H1 (cell line): Measurements from ENCODE around the gene PHF23. TPM values are rescaled to one million over a fixed set of nuclear protein-coding genes. Genes with fewer than 3 reads are reported as not detected.

Source experiments
- CTCF ChIA-PET: fragments of 300-600 bp; sonication (Branson Sonifier 250); formaldehyde crosslinking; loops from one replicate; lab custom pipeline; 2021; ENCODE audit not compliant: partially characterized antibody; lab: Charles Lee
- POLR2A ChIA-PET: fragments of 300-600 bp; sonication (Branson Sonifier 250); formaldehyde crosslinking; loops from one replicate; lab custom pipeline; 2021; ENCODE audit warnings: inconsistent platforms; ENCODE audit not compliant: partially characterized antibody; lab: Charles Lee
- DNase-seq, 2 experiments: peaks; one replicate each; pipeline versions ENCODE4 v3.0.0 to v3.0.0-alpha.2; 2010 to 2022; ENCODE audit warnings: low spot score in 2 of 2, low read depth in 1 of 2, mixed read lengths in 1 of 2
- FAIRE-seq: peaks from 2 replicates; lab custom pipeline; 2011; peaks lifted over from hg19 to GRCh38; lab: Jason Lieb, UNC
- H2AFZ ChIP-seq: 2 replicates; pipeline ENCODE4 v1.8.1; 2012; ENCODE audit warnings: low read length, inconsistent platforms
- H2AK5ac ChIP-seq: 2 replicates; pipeline ENCODE4 v1.6.1; 2013; ENCODE audit warnings: low read depth, low read length
- H2BK120ac ChIP-seq: replicated peaks from 2 replicates; pipeline ENCODE3; 2013; ENCODE audit warnings: low read depth, low read length, inconsistent platforms
- H2BK12ac ChIP-seq: 2 replicates; pipeline ENCODE4 v1.6.1; 2013; ENCODE audit warnings: low read depth, low read length
- H2BK15ac ChIP-seq: 2 replicates; pipeline ENCODE4 v1.6.1; 2013; ENCODE audit warnings: low read length
- H2BK20ac ChIP-seq: 2 replicates; pipeline ENCODE4 v1.6.1; 2013; ENCODE audit warnings: low read length
- H2BK5ac ChIP-seq: 2 replicates; pipeline ENCODE4 v1.6.1; 2013; ENCODE audit warnings: low read depth, low read length
- H3K14ac ChIP-seq: 2 replicates; pipeline ENCODE4 v1.6.1; 2013; ENCODE audit warnings: inconsistent platforms; ENCODE audit not compliant: insufficient read length
- H3K18ac ChIP-seq: 2 replicates; pipeline ENCODE4 v1.6.1; 2013; ENCODE audit warnings: low read length; ENCODE audit errors: extremely low read depth
- H3K23ac ChIP-seq: 2 replicates; pipeline ENCODE4 v1.6.1; 2013; ENCODE audit warnings: inconsistent platforms; ENCODE audit not compliant: insufficient read length
- H3K23me2 ChIP-seq: 2 replicates; pipeline ENCODE4 v1.6.1; 2013; ENCODE audit warnings: low read depth, low read length
- H3K27ac ChIP-seq: 2 replicates; pipeline ENCODE4 v1.6.1; 2011; ENCODE audit warnings: low read depth, low read length, inconsistent platforms
- H3K27me3 ChIP-seq, 4 experiments: replicated peaks in 1 of 4; 1 replicate in 1 of 4; 2 replicates in 3 of 4; pipeline versions ENCODE4 v1.6.1 to v1.8.1; 2011 to 2013; ENCODE audit warnings: low read length in 3 of 4, mild to moderate bottlenecking in 3 of 4, inconsistent platforms in 2 of 4, mixed read lengths in 2 of 4, moderate library complexity in 1 of 4; ENCODE audit not compliant: control insufficient read depth in 3 of 4, insufficient read depth in 3 of 4; ENCODE audit errors: extremely low read depth in 1 of 4
- H3K36me3 ChIP-seq, 4 experiments: 2 replicates each; pipeline versions ENCODE4 v1.6.1 to v1.8.1; 2011 to 2013; ENCODE audit warnings: mild to moderate bottlenecking in 4 of 4, low read length in 3 of 4, moderate library complexity in 2 of 4, control low read depth in 1 of 4, inconsistent platforms in 1 of 4; ENCODE audit not compliant: insufficient read depth in 4 of 4, control insufficient read depth in 2 of 4
- H3K4ac ChIP-seq: replicated peaks from 2 replicates; pipeline ENCODE3; 2013; ENCODE audit warnings: low read length, low read depth, mixed read lengths, inconsistent platforms; ENCODE audit not compliant: insufficient read length
- H3K4me1 ChIP-seq, 4 experiments: replicated peaks in 1 of 4; 1 replicate in 1 of 4; 2 replicates in 3 of 4; pipeline versions ENCODE4 v1.6.1 to v1.8.1; 2011 to 2013; ENCODE audit warnings: low read length in 3 of 4, inconsistent platforms in 2 of 4, mixed read lengths in 1 of 4; ENCODE audit not compliant: insufficient read depth in 4 of 4, control insufficient read depth in 3 of 4
- H3K4me2 ChIP-seq, 2 experiments: 2 replicates each; pipeline versions ENCODE4 v1.6.1 to v1.8.1; 2011 to 2013; ENCODE audit warnings: low read depth in 2 of 2, low read length in 2 of 2, control low read depth in 1 of 2, inconsistent platforms in 1 of 2, mild to moderate bottlenecking in 1 of 2; ENCODE audit not compliant: insufficient read depth in 1 of 2
- H3K4me3 ChIP-seq, 4 experiments: fragments of 200-600, 300-600 bp in 1 of 4; sonication (generic), shearing (Covaris generic), sonication (Bioruptor Twin) in 1 of 4; 2 replicates each; pipeline versions ENCODE4 v1.5.1 to v1.8.1; 2011 to 2016; ENCODE audit warnings: low read length in 4 of 4, low read depth in 3 of 4, control low read depth in 2 of 4, inconsistent platforms in 2 of 4, mild to moderate bottlenecking in 2 of 4, mixed read lengths in 1 of 4, moderate library complexity in 1 of 4; ENCODE audit not compliant: insufficient read depth in 2 of 4; ENCODE audit errors: extremely low read depth in 1 of 4
- H3K56ac ChIP-seq: replicated peaks from 2 replicates; pipeline ENCODE3; 2013; ENCODE audit warnings: low read depth, mild to moderate bottlenecking, mixed read lengths, low read length, inconsistent platforms; ENCODE audit not compliant: insufficient read length
- H3K79me1 ChIP-seq: 2 replicates; pipeline ENCODE4 v1.6.1; 2013; ENCODE audit warnings: low read depth, low read length, control low read depth
- H3K79me2 ChIP-seq, 2 experiments: 2 replicates each; pipeline versions ENCODE4 v1.6.1 to v1.8.1; 2012 to 2013; ENCODE audit warnings: low read length in 2 of 2, mild to moderate bottlenecking in 2 of 2, inconsistent platforms in 1 of 2; ENCODE audit not compliant: insufficient read depth in 2 of 2, control insufficient read depth in 1 of 2
- H3K9ac ChIP-seq, 4 experiments: replicated peaks in 1 of 4; 1 replicate in 1 of 4; 2 replicates in 3 of 4; pipeline versions ENCODE4 v1.6.1 to v1.8.1; 2011 to 2013; ENCODE audit warnings: low read depth in 3 of 4, low read length in 3 of 4, control low read depth in 2 of 4, mild to moderate bottlenecking in 2 of 4, moderate library complexity in 2 of 4, inconsistent platforms in 1 of 4; ENCODE audit errors: extremely low read depth in 1 of 4
- H3K9me3 ChIP-seq, 2 experiments: 2 replicates each; pipeline versions ENCODE4 v1.6.1 to v1.8.1; 2012 to 2013; ENCODE audit warnings: mild to moderate bottlenecking in 2 of 2, moderate library complexity in 2 of 2, control low read depth in 1 of 2, inconsistent platforms in 1 of 2, low read depth in 1 of 2, low read length in 1 of 2, mixed read lengths in 1 of 2; ENCODE audit not compliant: insufficient read depth in 2 of 2
- H4K20me1 ChIP-seq, 2 experiments: replicated peaks in 1 of 2; 2 replicates each; pipeline versions ENCODE3 to v1.8.1; 2011 to 2013; ENCODE audit warnings: inconsistent platforms in 2 of 2, low read length in 2 of 2, mild to moderate bottlenecking in 1 of 2; ENCODE audit not compliant: insufficient read depth in 2 of 2, control insufficient read depth in 1 of 2
- H4K5ac ChIP-seq: 2 replicates; pipeline ENCODE4 v1.6.1; 2013; ENCODE audit warnings: low read length, low read depth, mixed read lengths, inconsistent platforms; ENCODE audit not compliant: insufficient read length
- H4K8ac ChIP-seq: 2 replicates; pipeline ENCODE4 v1.8.0; 2013; ENCODE audit warnings: mild to moderate bottlenecking, moderate library complexity, low read length, inconsistent platforms; ENCODE audit not compliant: insufficient read depth; ENCODE audit errors: extremely low read depth
- H4K91ac ChIP-seq: replicated peaks from 2 replicates; pipeline ENCODE3; 2013; ENCODE audit warnings: low read length, mixed read lengths, inconsistent platforms; ENCODE audit not compliant: insufficient read length
- MAFK ChIP-seq: IDR thresholded peaks from 2 replicates; pipeline ENCODE4 v1.6.1; 2012; ENCODE audit warnings: low read depth, mild to moderate bottlenecking, improper control_type of control experiment, low read length
- MAX ChIP-seq: IDR thresholded peaks from 2 replicates; pipeline ENCODE4 v1.6.1; 2012; ENCODE audit warnings: inconsistent platforms
- RBBP5 ChIP-seq: IDR thresholded peaks from 2 replicates; pipeline ENCODE4 v1.7.1; 2012; ENCODE audit warnings: low read depth, mild to moderate bottlenecking, inconsistent platforms, low read length, moderate library complexity, borderline replicate concordance
- SIN3A ChIP-seq, 2 experiments: IDR thresholded peaks in 1 of 2; conservative IDR thresholded peaks in 1 of 2; 2 replicates each; pipeline ENCODE4 v1.6.1; 2011 to 2012; ENCODE audit warnings: low read length in 2 of 2, improper control_type of control experiment in 1 of 2, low read depth in 1 of 2, mild to moderate bottlenecking in 1 of 2
- SP2 ChIP-seq: IDR thresholded peaks from 2 replicates; pipeline ENCODE4 v1.6.1; 2012; ENCODE audit warnings: mild to moderate bottlenecking, low read length, inconsistent platforms
- SUZ12 ChIP-seq: fragments of 200-600 bp; sonication (generic); IDR thresholded peaks from 2 replicates; pipeline ENCODE4 v1.6.1; 2012; ENCODE audit warnings: mild to moderate bottlenecking, inconsistent platforms, low read length, moderate library complexity, mixed read lengths
- TBP ChIP-seq: IDR thresholded peaks from 2 replicates; pipeline ENCODE4 v1.6.1; 2011; ENCODE audit warnings: low read depth, low read length, improper control_type of control experiment
- WGBS, 2 experiments: shearing (Covaris generic) in 1 of 2; methylation state at CpG; one replicate each; pipeline versions ENCODE4 v1.1.6 to v1.1.7; 2013 to 2015; ENCODE audit warnings: low lambda C conversion rate in 2 of 2, mixed read lengths in 2 of 2, inconsistent platforms in 1 of 2, low coverage in 1 of 2, missing lambda C conversion rate in 1 of 2; ENCODE audit not compliant: insufficient replicate concordance in 2 of 2, insufficient coverage in 1 of 2, insufficient read length in 1 of 2; ENCODE audit errors: extremely low coverage in 1 of 2, missing lambda C conversion rate in 1 of 2; 5-methylcytosine and 5-hydroxymethylcytosine counted together
- polyA plus RNA-seq, 7 experiments: library from polyadenylated mRNA; depleted of rRNA in 3 of 7; stranded (reverse) in 5 of 7; unstranded in 2 of 7; fragments of >200 nt in 5 of 7; fragments of 200-250 nt in 2 of 7; gene quantifications; 1 replicate in 5 of 7; 2 replicates in 1 of 7; 4 replicates in 1 of 7; pipeline versions ENCODE4 v1.2.1 to v1.2.3, GENCODE V29; 2011 to 2013; ENCODE audit warnings: missing spikeins in 2 of 7, mixed read lengths in 2 of 7
- total RNA-seq: library from RNA; stranded (reverse); fragmentation: NEBNext Ultra II Directional; extraction: Animal tissue kit (Norgen Biotek cat#: 25700); gene quantifications from 2 replicates; pipeline ENCODE4 v1.2.1, GENCODE V29; 2021
- TF ChIP-seq, protein P1 (sequence below): IDR thresholded peaks from 2 replicates; pipeline ENCODE4 v1.6.1; 2012; ENCODE audit warnings: inconsistent platforms

Gene PHF23
- total and polyA plus RNA-seq, 2 of the 8 experiments (the other 6 are each of a cell fraction or from before 2014, with no cell fraction given): 47.5 to 62.8 TPM

DNA sequence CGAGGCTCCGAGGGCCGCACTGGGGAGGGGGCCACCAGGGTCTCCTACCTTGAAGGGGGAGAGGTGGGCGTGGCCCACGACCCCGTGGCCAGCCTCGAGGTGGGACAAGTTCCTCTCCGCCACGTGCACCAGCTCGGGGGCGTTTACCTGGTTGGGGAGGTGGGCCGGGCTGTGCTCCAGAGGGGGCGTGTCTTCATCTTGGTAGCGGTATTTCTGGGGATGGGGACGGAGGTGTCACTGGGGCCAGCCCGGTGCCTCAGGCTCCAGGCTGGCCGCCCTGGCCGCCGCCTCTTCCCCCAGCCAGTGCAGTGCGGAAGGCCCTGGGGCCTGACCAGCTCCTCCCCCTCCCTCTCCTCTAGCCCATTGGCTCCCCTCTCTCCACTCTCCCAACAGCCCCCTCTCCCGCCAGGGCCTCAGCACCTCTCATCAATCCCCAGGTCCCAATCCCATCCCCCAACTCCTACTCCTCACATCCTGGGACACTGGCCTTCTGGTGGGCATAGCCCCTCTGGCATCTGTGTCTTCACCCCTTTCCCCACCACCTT lies 31.2 kb downstream of the PHF23 start:
- Histone ChIP-seq H3K4me2 (peak overlapping the region; percentile 71 to 91), H2AK5ac (no peak overlapping the region), H2BK12ac (0 out of 2 replicates have a peak overlapping the region, but pooled peaks have one; percentile 92), H3K9me3 (no peaks in the 10 kb centered on the region), H3K23me2 (peaks cover 26% of the 10 kb centered on the region; the same call in 1 of the 2 replicates), H3K56ac (no peak overlapping the region), H3K27me3 (no peaks in the 10 kb centered on the region; a peak in 1 of 7 replicates), H3K4me3 (peak overlapping the region; percentile 36 to 62 (median 40)), H4K20me1 (peaks cover 3 to 18% of the 10 kb centered on the region in 2 experiments), H3K79me2 (peaks cover 0 to 58% of the 10 kb centered on the region in 2 experiments; a peak in 2 of 4 replicates), H4K91ac (peak overlapping the region; percentile 68), H3K23ac (no peak overlapping the region), H3K14ac (no peak overlapping the region), H3K4ac (peak overlapping the region; percentile 79), H4K5ac (peak overlapping the region; percentile 57), H3K79me1 (peaks cover 26% of the 10 kb centered on the region), H3K18ac (peak overlapping the region; percentile 96), H3K9ac (peak overlapping the region in 1 of 4 experiments; percentile 28; a peak in 1 of 7 replicates), H3K4me1 (peaks cover 8 to 42% (median 32%) of the 10 kb centered on the region in 4 experiments), H2BK5ac (peak overlapping the region; percentile 90), H2BK15ac (peak overlapping the region; percentile 88), H4K8ac (no peak overlapping the region; the same call in 1 of the 2 replicates), H3K27ac (peak overlapping the region; percentile 35; the same call in 1 of the 2 replicates), H2AFZ (no peak overlapping the region), H2BK20ac (peak overlapping the region; percentile 80; the same call in 1 of the 2 replicates), H2BK120ac (no peak overlapping the region), H3K36me3 (peaks cover 6 to 11% (median 7%) of the 10 kb centered on the region in 4 experiments; a peak in 7 of 8 replicates)
- 2% methylated on average over 18 of the region's 21 CpGs; no CpG with 5 or more reads in 1 of the 2 experiments for WGBS, 2 experiments
- CTCF ChIA-PET: interaction anchor here (0.6 to 2.4 kb wide), 7 partner anchors 13 to 162 kb away, joined by 3 to 10 read pairs (median 3); no protein-coding TSS in a partner anchor
- DNase-seq: peak in 1 of 2 experiments; percentile 86
- POLR2A ChIA-PET: interaction anchor here (1.0 to 2.5 kb wide), 15 partner anchors 12 to 375 kb away, joined by 3 to 18 read pairs (median 5); partner anchors contain the start of genes ACADVL, CLDN7, CTDNEP1 and DLG4
- FAIRE-seq: no peak
- TF ChIP-seq, protein P1, sequence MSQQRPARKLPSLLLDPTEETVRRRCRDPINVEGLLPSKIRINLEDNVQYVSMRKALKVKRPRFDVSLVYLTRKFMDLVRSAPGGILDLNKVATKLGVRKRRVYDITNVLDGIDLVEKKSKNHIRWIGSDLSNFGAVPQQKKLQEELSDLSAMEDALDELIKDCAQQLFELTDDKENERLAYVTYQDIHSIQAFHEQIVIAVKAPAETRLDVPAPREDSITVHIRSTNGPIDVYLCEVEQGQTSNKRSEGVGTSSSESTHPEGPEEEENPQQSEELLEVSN: peak; percentile 83
- TF ChIP-seq RBBP5 (0 out of 2 replicates have a peak, but pooled peaks have one; percentile 72), MAX (peak; percentile 96), TBP (0 out of 2 replicates have a peak, but pooled peaks have one; percentile 15), SP2 (no peak), MAFK (no peak), SIN3A (conservative IDR thresholded peaks at IDR 0.05 in 1 of 2, IDR thresholded peaks at IDR 0.05 in 1 of 2; ENCODE audit: low read depth in 1 of 2, low read length in 2 of 2) (peak in 1 of 2 experiments; percentile 41; a peak in 1 of 4 replicates), SUZ12 (peak; percentile 42; the same call in 1 of the 2 replicates)
